GM19468 (cell line): ENCODE results near the gene MND1.
"Not testable (repeated sequence)": the region's sequence is repeated elsewhere in the genome, so short reads cannot be mapped to it uniquely, and the experiment has no call there.

Experiments used
- ATAC-seq: cut with Tn5 transposase; IDR thresholded peaks from one replicate; pipeline ENCODE4 v1.9.1; 2021; ENCODE audit warnings: mild to moderate bottlenecking, moderate library complexity, moderate number of reproducible peaks; ENCODE audit not compliant: unreplicated experiment; ENCODE audit errors: extremely low read depth

The MND1 gene

DNA sequence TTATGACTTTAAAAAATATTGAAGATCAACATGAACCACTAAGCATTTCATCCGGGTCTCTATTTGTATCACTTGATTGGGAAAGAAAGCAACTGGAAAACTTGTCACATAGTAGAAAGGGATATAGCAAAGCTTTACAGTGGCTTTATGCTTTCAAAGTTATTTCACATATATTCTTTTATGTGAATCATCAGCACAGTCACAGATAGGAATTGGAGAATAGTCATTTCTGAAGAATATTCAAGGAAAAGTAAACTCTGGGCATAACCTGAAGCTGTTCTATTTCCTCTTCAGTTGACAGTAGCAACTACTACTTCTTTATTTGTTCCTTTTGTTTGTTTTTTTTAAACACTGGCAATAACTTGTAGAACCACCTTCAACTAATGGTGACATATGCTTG, 50.5 kb downstream of the MND1 start:
- ATAC-seq = no peak

DNA sequence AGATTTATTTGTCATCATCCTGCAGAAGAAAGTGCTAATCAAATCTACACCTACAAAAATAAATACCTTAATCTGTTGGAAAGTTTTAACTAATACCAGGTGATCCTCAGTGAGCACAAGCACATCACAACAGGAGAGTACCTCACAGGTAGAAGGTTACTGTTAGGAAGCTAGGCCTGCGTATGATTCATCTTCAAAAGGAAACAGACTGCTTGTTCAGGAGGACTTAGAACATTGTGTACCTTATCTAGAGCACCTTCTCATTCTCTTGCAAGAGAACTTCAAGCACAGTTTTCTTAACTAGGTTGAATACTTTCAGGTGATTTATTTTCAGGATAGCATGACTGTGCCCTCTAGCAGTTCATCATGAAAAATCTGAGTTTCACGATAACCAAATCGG, 54.2 kb downstream of the MND1 start:
- ATAC-seq = no peak

DNA sequence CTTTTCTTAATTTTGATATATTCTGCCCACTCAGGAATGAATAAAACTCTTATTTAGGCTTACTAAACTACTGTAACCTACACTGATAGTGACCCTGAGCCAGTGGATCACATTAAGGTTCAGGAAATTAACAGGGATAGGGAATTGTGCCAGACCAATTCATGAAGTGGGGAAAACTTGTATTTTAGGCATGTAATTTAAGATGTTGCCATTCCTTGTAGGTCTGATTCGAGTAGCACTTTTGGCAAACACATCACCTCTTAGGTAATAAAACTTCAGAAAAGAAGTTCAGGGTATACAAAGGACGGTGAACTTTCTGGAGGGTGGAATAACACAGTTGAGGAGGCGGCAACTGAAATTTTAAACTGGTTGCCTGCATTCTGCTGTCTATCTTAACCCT, 54.9 kb downstream of the MND1 start:
- ATAC-seq = no peak

DNA sequence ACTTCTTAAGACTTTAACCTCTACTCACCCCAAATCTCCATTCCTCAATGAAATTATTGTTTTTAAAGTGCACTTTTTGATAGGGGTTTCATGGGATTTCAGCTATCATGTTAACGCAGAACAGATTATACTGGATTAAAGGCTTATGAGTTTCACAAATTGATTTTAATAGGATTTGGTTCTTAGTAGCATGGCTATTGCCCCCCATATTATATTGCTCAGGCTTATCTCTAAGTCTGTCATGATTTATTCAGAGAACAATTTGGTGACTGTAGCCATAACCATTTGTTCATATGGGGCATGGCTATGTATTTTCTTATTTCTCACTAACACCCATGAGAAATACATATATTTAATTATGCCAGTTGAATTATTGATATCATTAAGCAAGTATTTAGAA, 57.0 kb downstream of the MND1 start:
- ATAC-seq = no peak

DNA sequence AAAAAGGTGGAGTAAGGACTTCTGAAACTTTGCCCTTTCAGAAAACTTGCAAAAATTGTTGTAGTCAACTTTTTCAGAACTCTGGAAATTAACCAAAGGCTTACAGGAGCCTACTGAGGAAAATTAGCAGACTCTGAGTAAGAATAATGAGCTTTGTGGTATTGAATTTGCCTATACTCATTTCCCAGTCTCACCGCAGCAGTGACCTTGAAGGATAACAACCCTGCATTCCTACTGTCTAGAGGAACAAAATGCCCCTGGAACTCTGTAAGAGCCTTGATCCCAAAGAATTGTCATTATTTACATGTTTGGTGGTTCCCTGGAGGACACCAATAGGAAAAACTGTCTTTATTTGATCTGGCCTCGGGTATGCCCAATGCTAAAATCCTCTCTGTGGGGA, 57.9 kb downstream of the MND1 start:
- ATAC-seq = no peak

DNA sequence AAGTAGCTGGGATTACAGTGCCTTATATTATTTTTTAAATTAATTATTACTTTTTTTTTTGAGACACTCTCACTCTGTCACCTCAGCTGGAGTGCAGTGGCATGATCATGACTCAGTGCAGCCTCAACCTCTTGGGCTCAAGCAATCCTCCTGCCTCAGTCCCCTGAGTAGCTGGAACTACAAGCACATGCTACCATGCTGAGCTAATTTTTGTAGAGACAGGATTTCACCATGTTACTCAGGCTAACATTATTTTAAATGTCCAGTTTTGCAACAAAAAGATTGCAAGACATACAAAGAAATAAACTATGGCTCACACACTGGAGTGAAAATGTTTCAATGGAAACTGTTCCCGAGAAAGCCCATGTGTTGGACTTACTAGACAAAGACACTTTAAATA, 59.2 kb downstream of the MND1 start:
- ATAC-seq = no peak

DNA sequence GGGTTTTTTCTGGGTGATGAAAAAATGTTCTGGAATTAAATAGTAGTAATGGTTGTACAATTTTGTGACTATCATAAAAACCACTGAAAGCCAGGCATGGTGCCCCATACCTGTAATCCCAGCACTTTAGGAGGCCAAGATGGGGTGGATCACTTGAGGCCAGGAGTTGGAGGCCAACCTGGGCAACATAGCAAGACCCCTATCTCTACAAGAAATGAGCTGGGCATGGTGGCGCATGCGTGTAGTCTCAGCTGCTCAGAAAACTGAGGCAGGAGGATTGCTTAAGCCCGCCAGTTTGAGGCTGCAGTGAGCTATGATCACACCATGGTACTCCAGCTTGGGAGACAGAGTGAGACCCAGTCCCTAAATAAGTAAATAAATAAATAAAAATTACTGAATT, 63.4 kb downstream of the MND1 start:
- ATAC-seq = no peak

DNA sequence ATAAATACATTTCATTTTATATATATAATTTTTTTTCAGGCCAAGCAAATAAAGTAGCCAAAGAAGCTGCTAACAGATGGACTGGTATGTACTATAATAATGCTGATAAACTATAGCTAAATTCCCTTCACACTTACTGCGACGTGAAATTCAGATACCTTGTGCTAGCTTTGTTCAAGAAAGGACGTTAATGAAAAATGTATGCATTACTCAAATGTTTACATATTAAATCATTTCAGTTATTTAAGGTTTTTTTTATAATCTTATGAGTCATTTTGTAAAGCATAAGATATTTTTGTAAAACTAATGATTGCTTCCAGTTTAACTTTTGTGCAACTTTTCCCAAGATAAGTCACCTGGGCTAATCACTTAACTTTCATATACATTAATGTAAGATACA, 64.4 kb downstream of the MND1 start:
- ATAC-seq = no peak

DNA sequence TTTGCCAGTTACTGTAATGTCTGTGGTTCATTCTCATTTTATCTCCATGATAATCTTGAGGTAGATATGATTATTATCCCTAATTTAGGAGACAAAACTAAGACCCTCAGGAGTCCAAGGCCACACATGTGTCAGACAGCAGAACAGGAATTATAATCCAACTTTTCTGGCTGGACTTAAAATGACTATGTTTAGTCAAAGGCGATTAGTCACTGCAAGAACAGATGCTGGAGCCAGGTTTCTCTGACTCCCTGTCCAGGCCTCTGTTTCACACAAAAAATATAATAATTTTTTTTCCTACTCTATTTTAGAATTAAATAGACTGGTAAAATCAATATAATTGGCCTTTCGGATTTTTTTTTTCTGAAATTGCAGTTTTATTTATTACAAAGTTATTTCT, 64.9 kb downstream of the MND1 start:
- ATAC-seq = no peak

DNA sequence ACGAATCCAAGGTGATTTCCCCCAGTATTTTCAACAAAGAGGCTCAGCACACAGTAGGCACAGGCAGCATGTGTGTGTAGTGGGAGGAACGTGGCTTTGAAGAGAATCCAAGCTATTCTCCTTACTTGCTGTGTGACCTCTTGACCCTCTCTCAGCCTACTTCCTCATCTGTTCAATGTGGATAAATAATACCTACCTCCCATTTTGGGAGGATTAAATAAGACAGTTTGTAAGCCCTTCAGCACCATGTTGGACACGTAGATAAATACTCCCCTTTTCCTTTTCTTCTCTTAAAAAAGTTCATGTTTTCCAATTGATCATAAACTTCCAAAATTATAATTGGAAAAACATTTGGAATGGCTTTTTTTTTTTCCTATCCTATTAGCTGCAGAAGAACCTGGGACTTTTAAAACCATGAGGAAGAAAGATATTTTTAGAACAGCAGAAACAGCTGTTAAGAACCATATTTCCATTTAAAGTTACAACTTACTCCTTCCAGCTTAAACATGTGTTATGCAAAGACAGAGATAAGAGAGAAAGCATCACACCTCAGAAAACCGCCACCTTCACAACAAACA, 65.5 kb downstream of the MND1 start:
- ATAC-seq = no peak

DNA sequence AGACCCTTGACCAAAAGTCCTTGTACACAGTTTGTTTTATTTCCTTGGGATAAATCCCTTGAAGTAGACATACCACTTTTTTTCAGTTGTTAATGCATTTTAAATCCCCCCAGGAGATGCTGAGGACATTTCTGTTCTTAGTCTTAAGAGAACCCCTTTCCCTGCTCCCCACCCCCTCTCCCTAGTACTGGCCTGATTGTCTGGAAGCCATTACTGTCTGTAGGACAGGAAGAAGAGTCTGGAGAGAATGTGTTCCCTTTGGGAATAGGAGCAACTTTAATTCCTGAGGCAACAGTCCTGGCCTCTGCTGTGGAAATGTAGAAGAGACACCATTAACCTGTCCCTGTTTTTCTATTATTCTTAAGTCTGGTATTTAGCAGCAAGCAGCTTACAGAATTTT, 69.4 kb downstream of the MND1 start:
- no peak for ATAC-seq

DNA sequence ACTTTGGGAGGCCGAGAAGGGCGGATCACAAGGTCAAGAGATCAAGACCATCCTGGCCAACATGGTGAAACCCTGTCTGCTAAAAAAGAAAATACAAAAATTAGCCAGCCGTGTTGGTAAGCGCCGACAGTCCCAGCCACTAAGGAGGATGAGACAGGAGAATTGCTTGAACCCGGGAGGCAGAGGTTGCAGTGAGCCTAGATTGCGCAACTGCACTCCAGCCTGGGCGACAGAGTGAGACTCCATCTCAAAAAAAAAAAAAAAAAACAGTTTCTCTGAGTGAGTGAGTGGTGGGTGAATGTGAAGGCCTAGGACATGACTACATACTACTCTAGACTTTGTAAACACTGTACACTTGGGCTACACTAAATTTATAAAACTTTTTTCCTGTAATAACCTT, 72.0 kb downstream of the MND1 start:
- not testable (repeated sequence) for ATAC-seq

DNA sequence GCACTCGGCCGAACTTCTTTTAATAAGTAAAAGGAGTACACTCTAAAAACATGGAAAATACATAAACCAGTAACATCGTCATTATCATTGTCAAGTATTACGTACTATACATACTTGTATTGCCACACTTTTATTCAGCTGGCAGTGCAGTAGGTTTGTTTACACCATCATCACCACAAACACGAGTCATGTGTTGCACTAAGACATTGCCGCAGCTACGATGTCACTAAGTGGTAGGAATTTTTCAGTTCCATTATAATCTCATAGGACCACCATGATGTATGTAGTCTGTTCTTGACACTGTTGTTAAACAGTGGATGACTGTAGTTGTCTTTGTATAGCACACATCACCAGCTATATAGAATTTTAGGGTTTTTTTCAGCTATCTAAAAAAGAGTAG, 73.6 kb downstream of the MND1 start:
- no peak for ATAC-seq

DNA sequence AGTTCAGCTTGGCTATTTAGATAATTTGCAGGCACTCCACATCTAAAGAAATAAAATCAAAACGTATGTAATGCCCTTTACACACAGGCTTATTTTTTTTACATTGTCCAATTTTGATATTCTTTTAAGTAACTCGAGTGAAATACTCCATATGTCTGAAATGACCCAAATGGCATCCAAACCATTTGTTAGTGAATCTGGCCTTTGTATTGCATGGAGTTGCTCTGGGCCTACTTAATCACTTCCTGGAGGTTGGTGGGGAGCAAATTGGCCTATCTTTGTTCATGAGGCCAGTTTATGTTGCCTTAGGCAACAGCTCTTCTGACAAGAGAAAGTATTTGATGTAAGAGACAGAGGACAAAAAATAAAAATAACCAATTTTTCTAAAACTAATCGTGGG, 74.1 kb downstream of the MND1 start:
- no peak for ATAC-seq

DNA sequence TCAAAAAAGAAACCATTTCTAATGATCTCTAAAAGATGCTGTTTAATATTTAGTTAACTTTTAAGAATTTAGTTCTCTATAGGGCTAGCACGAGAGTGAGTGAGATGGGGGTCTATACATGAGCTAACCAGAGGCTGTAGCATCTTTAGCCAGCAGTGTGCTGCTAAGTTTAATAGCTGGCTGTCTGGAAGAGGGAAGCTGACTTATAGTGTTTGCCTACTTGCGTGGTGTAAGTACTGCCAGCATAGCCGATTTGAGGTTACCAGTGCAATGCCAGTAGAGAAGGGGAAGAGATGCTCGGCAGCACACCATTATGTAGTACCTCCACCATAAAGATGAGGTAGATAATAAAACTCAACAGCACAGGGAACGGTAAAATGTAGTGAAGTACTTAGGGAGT, 74.5 kb downstream of the MND1 start:
- ATAC-seq = no peak

DNA sequence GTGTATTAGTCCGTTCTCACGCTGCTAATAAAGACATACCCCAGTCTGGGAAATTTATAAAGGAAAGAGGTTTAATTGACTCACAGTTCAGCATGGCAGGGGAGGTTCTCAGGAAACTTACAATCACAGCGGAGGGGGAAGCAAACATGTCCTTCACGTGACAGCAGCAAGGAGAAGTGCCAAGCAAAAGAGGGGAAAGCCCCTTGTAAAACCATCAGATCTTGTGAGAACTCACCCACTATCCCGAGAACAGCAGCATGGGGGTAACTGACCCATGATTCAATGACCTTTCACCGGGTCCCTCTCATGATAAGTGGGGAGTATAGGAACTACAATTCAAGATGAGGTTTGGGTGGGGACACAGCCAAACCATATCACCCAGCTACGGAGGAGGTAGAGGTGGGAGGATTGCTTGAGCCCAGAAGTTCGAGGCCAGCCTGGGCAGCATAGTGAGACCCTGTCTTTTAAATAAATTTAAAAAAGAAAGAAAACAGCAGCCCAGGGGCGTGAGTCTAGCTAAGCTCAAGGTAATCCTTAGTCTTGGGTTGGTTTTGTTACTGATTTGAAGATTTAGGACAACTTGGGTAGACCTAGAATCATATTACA, 75.3 kb downstream of the MND1 start:
- no peak for ATAC-seq

DNA sequence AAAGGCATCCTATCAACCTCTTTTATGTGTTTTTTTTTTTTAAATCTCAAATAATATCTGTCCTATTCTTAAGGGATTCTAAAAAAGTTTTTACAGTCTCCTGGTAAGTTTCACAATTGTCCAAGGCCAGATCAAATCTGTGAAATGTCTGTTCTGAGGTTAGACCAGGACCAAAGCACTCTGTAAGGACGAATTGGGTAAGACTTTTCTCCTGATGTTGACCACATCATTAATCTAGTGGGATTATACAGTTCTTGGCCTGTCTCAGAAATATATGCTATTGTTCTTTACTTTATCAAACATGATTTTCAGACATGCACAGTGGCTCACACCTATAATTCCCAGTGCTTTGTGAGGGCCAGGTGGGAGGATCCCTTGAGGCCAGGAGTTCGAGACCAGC, 75.9 kb downstream of the MND1 start:
- no peak for ATAC-seq

DNA sequence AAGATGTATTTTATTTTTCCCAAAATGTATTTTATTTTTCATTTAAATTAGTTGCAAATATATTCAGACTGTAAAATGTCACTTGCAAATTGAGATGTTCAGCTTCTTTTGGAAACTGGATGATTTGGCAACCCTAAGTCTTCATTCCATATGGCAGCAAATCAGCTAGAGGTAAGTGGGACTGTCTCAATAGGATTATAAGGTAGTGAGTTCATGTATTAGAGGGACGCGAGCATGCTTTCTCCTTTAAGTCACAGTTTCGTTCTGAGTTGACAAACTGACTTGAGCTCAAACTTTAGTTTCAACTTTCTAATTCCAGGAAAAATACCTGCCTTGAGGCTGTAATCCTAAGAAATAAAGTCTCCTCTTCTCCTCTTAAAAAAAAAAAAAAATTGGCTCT, 77.5 kb downstream of the MND1 start:
- ATAC-seq = peak; percentile 42

DNA sequence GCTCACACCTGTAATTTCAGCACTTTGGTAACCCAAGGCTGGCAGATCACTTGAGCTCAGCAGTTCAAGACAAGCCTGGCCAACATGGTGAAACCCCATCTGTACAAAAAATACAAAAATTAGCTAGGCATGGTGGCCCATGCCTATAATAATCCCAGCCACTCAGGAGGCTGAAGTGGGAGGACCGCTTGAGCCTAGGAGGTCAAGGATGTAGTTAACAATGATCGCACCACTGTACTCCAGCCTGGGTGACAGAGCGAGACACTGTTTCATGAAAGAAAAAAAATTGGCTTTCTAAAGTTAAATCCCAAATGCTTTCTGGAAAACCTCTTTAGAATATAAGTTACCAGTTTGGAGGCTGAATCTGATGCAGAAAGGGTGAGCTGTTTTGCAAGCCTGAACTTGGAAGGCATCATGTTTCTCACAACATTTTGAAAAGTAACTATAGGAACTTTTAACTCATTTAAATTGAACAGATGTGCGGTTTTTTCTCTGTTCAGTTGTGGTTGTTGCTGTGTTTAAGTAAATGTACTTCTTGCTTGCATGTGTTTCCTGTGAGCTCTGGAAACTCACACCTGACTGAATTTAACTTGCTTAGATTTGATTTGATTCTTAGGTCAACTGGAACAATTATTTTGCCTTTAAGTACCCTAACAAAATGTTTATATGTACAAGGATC, 81.9 kb downstream of the MND1 start:
- ATAC-seq = peak; percentile 16

DNA sequence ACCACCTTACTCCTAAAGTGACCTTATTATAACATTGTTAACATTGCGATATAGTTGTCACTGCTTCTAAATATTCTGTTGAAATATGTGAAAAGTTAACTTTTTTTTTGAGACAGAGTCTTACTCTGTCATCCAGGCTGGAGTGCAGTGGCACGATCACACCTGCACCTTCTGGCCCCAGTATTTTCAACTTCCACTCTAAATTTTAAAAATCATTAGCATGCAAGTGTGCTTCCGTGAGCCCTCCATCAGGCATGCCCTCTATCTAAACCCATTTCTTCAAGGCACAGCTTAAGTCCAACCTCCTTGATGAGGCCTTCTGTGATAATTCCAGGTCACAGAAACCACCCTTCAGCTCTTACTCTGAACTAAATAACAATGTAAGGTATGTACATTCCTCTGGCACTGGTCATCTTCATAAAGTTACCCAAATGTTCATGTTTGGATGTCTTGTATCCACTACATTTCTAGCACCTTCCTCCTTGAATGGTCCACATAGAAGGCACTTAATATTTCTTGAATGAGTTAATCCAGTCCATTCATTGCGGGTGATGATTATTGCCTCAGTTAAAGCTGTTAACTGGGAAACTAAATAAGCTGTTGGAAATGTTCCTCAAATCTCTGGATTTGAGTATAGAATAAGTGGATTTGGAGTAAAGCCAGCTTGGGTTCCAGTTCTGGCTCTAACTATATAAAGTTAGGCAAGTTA, 83.0 kb downstream of the MND1 start:
- no peak for ATAC-seq

DNA sequence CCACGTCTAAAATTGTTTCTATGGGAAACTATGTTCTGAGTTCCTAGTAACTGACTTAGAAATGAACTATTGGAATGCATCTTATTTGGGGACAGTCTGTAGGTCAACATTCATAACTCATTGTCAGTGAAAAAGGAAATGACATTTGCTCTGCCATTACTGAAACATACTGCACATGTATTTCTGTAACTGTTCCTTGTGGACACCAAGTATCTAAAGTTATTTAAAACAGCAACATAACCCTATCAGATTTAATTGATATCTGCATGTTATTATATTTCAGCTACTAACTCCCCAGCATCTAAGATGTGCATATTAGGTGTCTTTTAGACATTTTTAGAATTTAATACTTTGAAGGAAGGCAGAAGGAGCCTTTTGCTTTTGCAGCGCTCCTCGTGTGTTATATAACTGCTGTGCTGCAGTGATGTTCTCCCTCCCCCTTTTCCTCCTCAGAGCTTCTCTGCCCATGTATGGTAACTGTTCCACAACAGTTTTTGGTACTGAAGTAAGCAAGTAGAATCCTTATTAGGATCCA, 84.5 kb downstream of the MND1 start:
- no peak for ATAC-seq
